ENCODE results near the gene ARL10. TPM values are rescaled to one million over a fixed set of nuclear protein-coding genes. Genes with fewer than 3 reads are reported as not detected.

Gene ARL10, protein sequence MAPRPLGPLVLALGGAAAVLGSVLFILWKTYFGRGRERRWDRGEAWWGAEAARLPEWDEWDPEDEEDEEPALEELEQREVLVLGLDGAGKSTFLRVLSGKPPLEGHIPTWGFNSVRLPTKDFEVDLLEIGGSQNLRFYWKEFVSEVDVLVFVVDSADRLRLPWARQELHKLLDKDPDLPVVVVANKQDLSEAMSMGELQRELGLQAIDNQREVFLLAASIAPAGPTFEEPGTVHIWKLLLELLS
- total RNA-seq (2014; rRNA removed; shearing (Covaris generic)), result 3.3 and 6.7 TPM in 2 replicates

GRCh38 chr5:176365351-176366231 lies at the start of gene ARL10:
Gene ARL10, plus strand, starts transcription at chr5:176365487. Its CDS starts 77 bp downstream, at chr5:176365564.
- Histone ChIP-seq H3K4me3 (ENCODE audit: insufficient read depth, low read depth, low read length) (peak within 1 kb of the TSS; percentile 76), H3K27me3 (ENCODE audit: control insufficient read depth, insufficient read depth, low read length) (peaks cover 46% of the 10 kb centered on the region), H3K36me3 (replicated peaks; ENCODE audit: control insufficient read depth, insufficient read depth, low read length) (no peaks in the 10 kb centered on the region; the same call in 1 of the 2 replicates)
- DNase-seq, result peak; percentile 98

GRCh38 chr5:176317534-176318374 lies 47.5 kb upstream of the ARL10 start:
- no peaks in the 10 kb centered on the region for H3K27me3 ChIP-seq (ENCODE audit: control insufficient read depth, insufficient read depth, low read length)

DNA sequence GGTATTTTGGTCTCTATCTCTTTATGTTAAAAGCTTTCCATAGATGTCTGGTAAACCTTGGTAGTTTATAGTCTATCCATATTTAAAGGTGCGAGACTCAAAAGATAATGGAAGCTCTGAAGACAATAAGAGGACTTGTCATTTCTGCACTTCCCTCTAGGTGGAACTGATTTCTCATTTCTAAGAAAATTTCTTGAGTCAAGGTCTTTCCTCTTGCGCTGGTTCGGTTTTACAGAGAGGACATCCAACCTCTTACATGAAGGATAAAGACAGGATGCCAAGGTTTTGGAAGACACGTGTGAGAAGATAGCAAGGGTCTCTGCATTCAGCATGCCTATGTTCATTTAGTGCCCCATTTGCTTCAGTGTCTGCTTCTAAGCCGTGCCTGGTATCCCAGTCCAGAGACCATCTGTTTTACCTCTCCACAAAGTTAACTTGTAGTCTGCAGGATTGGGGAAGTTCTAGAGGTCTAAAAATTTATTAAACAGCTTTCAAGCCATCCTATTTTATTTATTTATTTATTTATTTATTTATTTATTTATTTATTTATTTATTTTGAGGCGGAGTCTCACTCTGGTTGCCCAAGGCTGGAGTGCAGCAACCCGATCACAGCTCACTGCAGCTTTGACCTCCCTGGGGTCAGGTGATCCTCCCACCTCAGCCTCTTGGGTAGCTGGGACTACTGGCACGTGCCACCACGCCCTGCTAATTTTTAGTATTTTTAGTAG lies 45.3 kb upstream of the ARL10 start:
- H3K36me3 ChIP-seq (replicated peaks; ENCODE audit: control insufficient read depth, insufficient read depth, low read length), result peaks cover 2% of the 10 kb centered on the region
- H3K27me3 ChIP-seq (ENCODE audit: control insufficient read depth, insufficient read depth, low read length), result no peaks in the 10 kb centered on the region
- DNase-seq, result peak; percentile 20
- no peak overlapping the region for H3K4me3 ChIP-seq (ENCODE audit: insufficient read depth, low read depth, low read length)

More at GRCh38 chr5:176317534-176318374, 47.5 kb upstream of the ARL10 start:
- no peak for DNase-seq
- Histone ChIP-seq H3K4me3 (ENCODE audit: insufficient read depth, low read depth, low read length) (no peak overlapping the region), H3K36me3 (replicated peaks; ENCODE audit: control insufficient read depth, insufficient read depth, low read length) (peaks cover 2% of the 10 kb centered on the region)

DNA sequence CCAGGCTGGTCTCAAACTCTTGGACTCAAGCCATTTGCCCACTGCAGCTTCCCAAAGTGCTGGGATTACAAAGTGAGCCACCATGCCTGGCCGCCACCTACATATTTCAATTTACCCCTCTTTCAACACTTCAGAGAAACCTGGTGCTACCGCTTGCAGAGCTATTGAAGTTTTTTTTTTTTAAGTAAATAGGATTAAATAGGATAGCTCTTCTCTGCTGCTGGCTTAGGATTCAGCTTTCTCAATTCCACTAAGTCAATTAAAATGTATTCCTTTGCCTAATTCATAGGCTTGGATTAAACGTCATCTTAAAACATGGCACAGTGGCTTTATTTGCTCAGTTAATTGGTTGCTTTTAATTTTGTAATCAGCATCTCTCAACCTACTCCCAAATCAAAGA lies 44.7 kb upstream of the ARL10 start:
- Histone ChIP-seq H3K36me3 (replicated peaks; ENCODE audit: control insufficient read depth, insufficient read depth, low read length) (peaks cover 2% of the 10 kb centered on the region), H3K27me3 (ENCODE audit: control insufficient read depth, insufficient read depth, low read length) (no peaks in the 10 kb centered on the region), H3K4me3 (ENCODE audit: insufficient read depth, low read depth, low read length) (no peak overlapping the region)
- no peak for DNase-seq

- no peak for DNase-seq
- no peaks in the 10 kb centered on the region for H3K36me3 ChIP-seq (replicated peaks; ENCODE audit: control insufficient read depth, insufficient read depth, low read length)
- no peak overlapping the region for H3K4me3 ChIP-seq (ENCODE audit: insufficient read depth, low read depth, low read length)
- H3K27me3 ChIP-seq (ENCODE audit: control insufficient read depth, insufficient read depth, low read length), result no peaks in the 10 kb centered on the region
These were observed 31.1 kb upstream of the ARL10 start for GRCh38 chr5:176334031-176334770.

- H3K27me3 ChIP-seq (ENCODE audit: control insufficient read depth, insufficient read depth, low read length), result no peaks in the 10 kb centered on the region
These were observed 27.4 kb upstream of the ARL10 start for GRCh38 chr5:176337913-176338312.

DNA sequence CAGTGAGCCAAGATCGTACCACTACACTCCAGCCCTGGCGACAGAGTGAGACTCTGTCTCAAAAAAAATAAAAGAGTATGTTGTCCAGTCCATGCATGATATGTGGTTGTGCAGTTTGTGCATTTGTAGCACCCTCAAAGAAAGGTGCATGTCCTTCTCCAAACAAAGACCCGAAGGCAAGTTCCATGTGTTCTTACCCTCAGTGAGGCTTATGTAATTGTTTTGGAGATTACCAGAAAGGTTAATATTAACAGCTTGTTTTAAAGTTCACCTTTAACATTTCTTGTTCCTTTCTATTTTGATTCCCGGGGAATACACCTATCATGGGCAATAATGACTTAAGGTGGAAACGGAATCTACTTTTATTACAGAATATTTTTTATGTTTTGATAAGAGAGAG lies 26.0 kb upstream of the ARL10 start:
- Histone ChIP-seq H3K27me3 (ENCODE audit: control insufficient read depth, insufficient read depth, low read length) (no peaks in the 10 kb centered on the region), H3K36me3 (replicated peaks; ENCODE audit: control insufficient read depth, insufficient read depth, low read length) (no peaks in the 10 kb centered on the region; the same call in 1 of the 2 replicates), H3K4me3 (ENCODE audit: insufficient read depth, low read depth, low read length) (no peak overlapping the region)
- no peak for DNase-seq

More at GRCh38 chr5:176337913-176338312, 27.4 kb upstream of the ARL10 start:
- H3K4me3 ChIP-seq (ENCODE audit: insufficient read depth, low read depth, low read length), result no peak overlapping the region
- DNase-seq, result no peak
- no peaks in the 10 kb centered on the region; the same call in 1 of the 2 replicates for H3K36me3 ChIP-seq (replicated peaks; ENCODE audit: control insufficient read depth, insufficient read depth, low read length)

DNA sequence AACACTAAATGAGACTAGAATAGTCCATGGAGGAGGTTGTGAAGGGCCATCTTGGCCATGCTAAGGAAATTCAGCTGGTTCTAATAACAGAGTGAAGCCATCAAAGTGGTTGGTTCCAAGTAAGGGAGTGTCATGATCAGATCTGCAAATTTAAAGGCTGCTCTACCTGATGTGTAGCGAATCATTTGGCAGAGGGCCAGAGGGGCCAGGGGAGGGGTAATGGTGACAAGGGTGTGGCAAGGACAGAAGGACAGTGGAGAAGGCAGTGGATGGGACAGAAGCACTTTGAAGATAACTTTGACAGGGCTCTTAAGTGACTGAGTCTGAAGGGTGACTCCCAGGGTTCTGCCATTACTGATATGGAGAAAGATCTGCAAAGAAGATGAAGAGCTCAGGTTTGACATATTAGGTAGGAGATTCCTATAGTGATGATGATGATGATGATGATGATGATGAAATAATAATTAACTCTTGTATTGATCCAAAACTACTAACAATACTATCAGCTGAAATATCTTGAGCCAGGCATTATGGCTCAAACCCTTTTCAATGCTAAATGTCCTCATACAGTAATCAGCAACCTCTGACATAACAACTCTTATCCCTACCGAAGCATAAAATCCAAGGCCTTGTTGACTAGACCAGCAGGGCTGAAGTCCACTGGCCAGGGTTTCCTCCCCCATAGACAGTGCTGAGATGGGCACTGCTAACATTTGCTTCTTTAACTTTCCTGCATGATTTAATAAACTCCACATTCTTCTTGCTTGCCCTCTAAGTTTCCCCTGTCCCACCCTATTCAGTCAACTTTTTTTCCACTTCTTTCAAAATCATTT lies 23.7 kb upstream of the ARL10 start:
- DNase-seq, result no peak
- H3K36me3 ChIP-seq (replicated peaks; ENCODE audit: control insufficient read depth, insufficient read depth, low read length), result peaks cover 5% of the 10 kb centered on the region
- no peak overlapping the region for H3K4me3 ChIP-seq (ENCODE audit: insufficient read depth, low read depth, low read length)
- H3K27me3 ChIP-seq (ENCODE audit: control insufficient read depth, insufficient read depth, low read length), result no peaks in the 10 kb centered on the region

GRCh38 chr5:176342158-176342483 lies 23.2 kb upstream of the ARL10 start:
- Histone ChIP-seq H3K27me3 (ENCODE audit: control insufficient read depth, insufficient read depth, low read length) (no peaks in the 10 kb centered on the region), H3K36me3 (replicated peaks; ENCODE audit: control insufficient read depth, insufficient read depth, low read length) (peaks cover 9% of the 10 kb centered on the region), H3K4me3 (ENCODE audit: insufficient read depth, low read depth, low read length) (no peak overlapping the region)
- no peak for DNase-seq

DNA sequence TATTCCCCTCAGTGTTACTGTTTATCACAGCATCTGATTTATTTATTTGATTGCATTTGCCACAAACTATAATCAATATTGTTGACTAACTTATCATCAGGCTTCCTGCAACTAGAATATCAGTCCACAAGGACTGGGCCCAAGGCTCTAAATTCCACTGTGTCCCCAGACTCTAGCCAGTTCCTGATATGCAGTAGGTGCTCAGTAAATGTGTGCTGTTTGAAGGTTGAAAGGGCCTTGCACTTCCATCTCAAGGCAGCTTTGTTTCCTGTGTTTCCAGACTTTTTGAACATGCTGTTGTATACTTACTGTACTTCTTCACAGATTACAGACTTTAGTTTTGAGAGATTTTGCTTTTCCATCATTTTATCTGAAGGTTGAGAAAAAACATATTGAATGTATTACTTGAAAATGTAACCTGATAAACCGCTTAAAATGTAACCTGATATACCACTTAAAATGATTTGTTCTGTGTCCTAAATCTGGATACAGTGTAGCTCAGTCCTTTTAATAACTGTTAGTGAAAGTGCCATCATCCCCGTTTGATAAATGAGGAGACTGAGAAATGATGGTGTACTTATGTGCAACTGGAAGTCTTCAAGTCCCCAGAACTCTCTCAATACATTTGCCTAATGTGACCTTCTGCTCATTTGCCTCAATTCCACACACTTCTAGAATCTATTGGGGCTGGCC lies 22.4 kb upstream of the ARL10 start:
- no peaks in the 10 kb centered on the region for H3K27me3 ChIP-seq (ENCODE audit: control insufficient read depth, insufficient read depth, low read length)
- H3K36me3 ChIP-seq (replicated peaks; ENCODE audit: control insufficient read depth, insufficient read depth, low read length), result peaks cover 14% of the 10 kb centered on the region

GRCh38 chr5:176350416-176350815 lies 14.9 kb upstream of the ARL10 start:
- Histone ChIP-seq H3K27me3 (ENCODE audit: control insufficient read depth, insufficient read depth, low read length) (no peaks in the 10 kb centered on the region), H3K36me3 (replicated peaks; ENCODE audit: control insufficient read depth, insufficient read depth, low read length) (peaks cover 50% of the 10 kb centered on the region), H3K4me3 (ENCODE audit: insufficient read depth, low read depth, low read length) (no peak overlapping the region)
- no peak for DNase-seq

More for the DNA sequence above, 22.4 kb upstream of the ARL10 start:
- no peak overlapping the region for H3K4me3 ChIP-seq (ENCODE audit: insufficient read depth, low read depth, low read length)
- DNase-seq, result no peak

- H3K36me3 ChIP-seq (replicated peaks; ENCODE audit: control insufficient read depth, insufficient read depth, low read length), result peaks cover 42% of the 10 kb centered on the region
- no peaks in the 10 kb centered on the region for H3K27me3 ChIP-seq (ENCODE audit: control insufficient read depth, insufficient read depth, low read length)
- H3K4me3 ChIP-seq (ENCODE audit: insufficient read depth, low read depth, low read length), result no peak overlapping the region
- DNase-seq, result no peak
These were observed 13.0 kb upstream of the ARL10 start for GRCh38 chr5:176352116-176352878.
